ENCODE measurements around the gene SPATS2.

Gene SPATS2

GRCh38 chr12:49518914-49519573, 151.8 kb downstream of the SPATS2 start (continued):
- TF ChIP-seq ZNF501 (tag by site-specific recombination; IDR thresholded peaks at IDR 0.05) = no peak
- TF ChIP-seq ZNF214 (tag by site-specific recombination; IDR thresholded peaks at IDR 0.05; ENCODE audit: borderline replicate concordance) = no peak
- peak; percentile 91 for TF ChIP-seq PRDM6 (tag by site-specific recombination; IDR thresholded peaks at IDR 0.05)
- TF ChIP-seq ZBTB21 (tag by site-specific recombination; IDR thresholded peaks at IDR 0.05) = no peak
- no peak for TF ChIP-seq ZNF423 (tag by site-specific recombination; IDR thresholded peaks at IDR 0.05)
- TF ChIP-seq ZNF175 (tag by site-specific recombination; IDR thresholded peaks at IDR 0.05) = no peak
- 0 out of 2 replicates have a peak, but pooled peaks have one; percentile 20 for TF ChIP-seq SP7 (tag by site-specific recombination; IDR thresholded peaks at IDR 0.05)
- TF ChIP-seq ZBTB48 (tag by site-specific recombination; IDR thresholded peaks at IDR 0.05) = no peak
- TF ChIP-seq KLF17 (tag by site-specific recombination; IDR thresholded peaks at IDR 0.05) = peak; percentile 64
- peak; percentile 58; the same call in 1 of the 2 replicates for TF ChIP-seq OSR2 (tag by site-specific recombination; IDR thresholded peaks at IDR 0.05)
- TF ChIP-seq KLF1 (tag by site-specific recombination; IDR thresholded peaks at IDR 0.05) = peak; percentile 50
- TF ChIP-seq ZNF544 (tag by site-specific recombination; IDR thresholded peaks at IDR 0.05) = no peak
- TF ChIP-seq GLIS2 (tag by site-specific recombination; IDR thresholded peaks at IDR 0.05) = no peak
- TF ChIP-seq PRDM1 (tag by site-specific recombination; IDR thresholded peaks at IDR 0.05) = peak; percentile 71
- no peak for TF ChIP-seq ZSCAN23 (tag by site-specific recombination; IDR thresholded peaks at IDR 0.05)
- 0 out of 2 replicates have a peak, but pooled peaks have one; percentile 39 for TF ChIP-seq ZBTB17 (tag by site-specific recombination; IDR thresholded peaks at IDR 0.05)
- TF ChIP-seq ZNF140 (tag by site-specific recombination; IDR thresholded peaks at IDR 0.05) = no peak
- TF ChIP-seq BCL11A (tag by site-specific recombination; IDR thresholded peaks at IDR 0.05; ENCODE audit: low read depth) = no peak
- no peak for TF ChIP-seq ZNF792 (tag by site-specific recombination; IDR thresholded peaks at IDR 0.05)
- 0 out of 2 replicates have a peak, but pooled peaks have one; percentile 21 for TF ChIP-seq GFI1B (tag by site-specific recombination; IDR thresholded peaks at IDR 0.05)
- TF ChIP-seq ZNF324 (tag by site-specific recombination; IDR thresholded peaks at IDR 0.05) = no peak
- TF ChIP-seq ZNF707 (tag by site-specific recombination; IDR thresholded peaks at IDR 0.05) = no peak
- TF ChIP-seq ZBTB10 (tag by site-specific recombination; IDR thresholded peaks at IDR 0.05) = no peak
- 0 out of 2 replicates have a peak, but pooled peaks have one; percentile 10 for TF ChIP-seq PRDM10 (tag by site-specific recombination; IDR thresholded peaks at IDR 0.05)
- TF ChIP-seq ZIC2 (tag by site-specific recombination; IDR thresholded peaks at IDR 0.05) = peak; percentile 47; the same call in 1 of the 2 replicates
- TF ChIP-seq HOXA7 (CRISPR knock-in tag; IDR thresholded peaks at IDR 0.05; ENCODE audit: borderline replicate concordance) = no peak
- TF ChIP-seq ZNF621 (tag by site-specific recombination; IDR thresholded peaks at IDR 0.05) = no peak
- TF ChIP-seq ZNF610 (tag by site-specific recombination; IDR thresholded peaks at IDR 0.05; ENCODE audit: borderline replicate concordance) = no peak
- TF ChIP-seq ZNF239 (tag by site-specific recombination; IDR thresholded peaks at IDR 0.05) = no peak
- no peak for TF ChIP-seq ZNF10 (tag by site-specific recombination; IDR thresholded peaks at IDR 0.05)
